LHCN-M2 (cell line): ENCODE measurements around the gene ELMO1. TPM values are rescaled to one million over a fixed set of nuclear protein-coding genes. Genes with fewer than 3 reads are reported as not detected.

Source experiments
- DNase-seq: peaks from one replicate; pipeline ENCODE4 v3.0.0-alpha.2; 2012; ENCODE audit warnings: low read depth
- total RNA-seq: library from RNA; depleted of rRNA; stranded (reverse); fragments of >200 nt; gene quantifications from 2 replicates; pipeline ENCODE4 v1.2.3, GENCODE V29; 2014

Gene ELMO1
- total RNA-seq, 1 experiment from 2014 or later, result not detected

GRCh38 chr7:36884351-36884750 is 564.3 kb downstream of the ELMO1 start:
- no peak for DNase-seq

DNA sequence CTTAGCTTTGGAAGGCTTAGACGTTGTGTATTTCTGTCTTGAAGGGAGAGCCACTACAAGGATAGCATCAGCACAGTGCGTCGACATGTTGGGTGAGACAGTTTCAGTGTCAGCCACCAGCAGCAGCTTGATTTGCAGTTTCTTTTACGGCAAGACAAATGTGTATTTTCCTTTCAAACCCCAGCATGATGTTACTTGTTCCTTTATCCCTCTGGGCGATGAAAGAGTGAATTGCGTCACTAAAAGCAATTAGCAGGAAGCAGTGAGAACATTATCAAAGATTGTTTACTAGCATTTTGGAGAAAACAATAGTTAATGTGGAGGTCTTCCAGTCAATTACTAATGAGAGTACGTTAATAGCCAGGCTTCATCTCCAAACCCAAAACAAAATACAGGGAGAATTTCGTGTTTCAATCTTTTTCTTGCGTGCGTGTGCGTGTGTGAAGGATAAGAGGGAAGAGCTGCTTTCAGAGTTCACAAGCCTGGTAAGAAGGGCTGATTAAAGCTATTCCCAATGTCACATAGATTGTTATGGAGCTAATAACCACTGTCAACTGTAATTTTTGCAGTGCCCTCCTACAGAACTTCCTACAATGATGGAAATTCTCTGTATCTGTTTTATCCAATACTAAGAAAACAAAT is 567.3 kb downstream of the ELMO1 start:
- DNase-seq, result no peak

DNA sequence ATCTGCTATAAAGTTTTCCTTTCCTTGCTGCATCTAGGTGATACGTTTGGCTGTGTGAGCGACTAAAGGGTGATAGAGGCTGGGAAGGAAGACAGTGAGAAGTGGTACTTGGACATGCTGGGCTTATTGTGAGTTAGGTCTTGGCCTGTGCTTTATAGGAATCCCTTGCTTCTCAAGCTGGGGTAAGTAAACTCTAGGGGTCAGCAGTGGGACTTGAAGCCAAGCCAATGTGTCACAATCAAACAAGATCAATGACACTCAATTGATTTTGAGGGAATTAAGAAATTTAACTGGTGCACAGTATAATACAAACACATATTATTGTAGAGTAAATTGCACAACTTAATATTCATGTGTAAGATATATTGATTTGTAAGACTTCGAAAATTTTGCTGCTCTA is 568.6 kb downstream of the ELMO1 start:
- DNase-seq, result no peak

DNA sequence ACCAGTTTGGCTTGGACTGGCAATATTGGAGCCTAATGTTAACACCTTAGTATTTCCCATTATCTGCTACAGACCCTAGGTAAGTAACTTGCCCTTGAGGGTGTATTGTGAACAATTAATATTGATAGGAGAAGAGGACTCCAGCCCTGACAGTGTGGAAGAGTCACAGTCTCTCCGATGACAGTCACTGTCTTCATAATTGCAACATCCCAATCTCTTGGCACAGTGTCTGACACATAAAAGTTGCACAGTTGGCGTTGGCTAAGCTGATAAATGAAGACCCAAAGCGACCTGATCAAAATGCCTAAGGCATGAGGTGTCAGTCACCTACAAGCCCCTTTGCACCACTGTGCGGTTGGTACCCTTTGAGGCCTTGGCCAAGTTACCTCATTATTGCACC is 569.6 kb downstream of the ELMO1 start:
- no peak for DNase-seq

DNA sequence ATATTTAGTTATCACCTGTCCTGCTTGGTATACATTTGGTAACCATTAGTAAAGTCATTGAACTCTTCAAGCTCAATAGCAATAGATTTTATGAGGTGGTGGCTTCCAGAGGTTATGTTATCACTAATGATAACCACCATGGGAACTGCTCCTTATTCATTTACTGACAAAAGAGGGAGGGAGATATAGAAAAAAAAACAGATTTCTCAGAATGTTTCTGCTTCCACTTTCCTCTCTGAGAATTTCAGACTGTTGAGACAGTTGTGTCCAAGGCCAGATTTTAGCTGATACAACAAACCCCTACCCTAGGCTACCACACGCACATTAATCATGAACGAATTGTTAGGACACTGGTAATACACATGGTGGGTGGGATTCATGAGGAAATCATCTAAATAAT is 570.4 kb downstream of the ELMO1 start:
- DNase-seq, result no peak

- no peak for DNase-seq
These were observed 572.9 kb downstream of the ELMO1 start for GRCh38 chr7:36875794-36876193.

- no peak for DNase-seq
These were observed 574.6 kb downstream of the ELMO1 start for GRCh38 chr7:36874041-36874440.

- no peak for DNase-seq
These were observed 576.8 kb downstream of the ELMO1 start for GRCh38 chr7:36871863-36872262.

GRCh38 chr7:36871355-36871738 is 577.3 kb downstream of the ELMO1 start:
- DNase-seq, result no peak

- DNase-seq, result no peak
These were observed 577.9 kb downstream of the ELMO1 start for GRCh38 chr7:36870625-36871354.

DNA sequence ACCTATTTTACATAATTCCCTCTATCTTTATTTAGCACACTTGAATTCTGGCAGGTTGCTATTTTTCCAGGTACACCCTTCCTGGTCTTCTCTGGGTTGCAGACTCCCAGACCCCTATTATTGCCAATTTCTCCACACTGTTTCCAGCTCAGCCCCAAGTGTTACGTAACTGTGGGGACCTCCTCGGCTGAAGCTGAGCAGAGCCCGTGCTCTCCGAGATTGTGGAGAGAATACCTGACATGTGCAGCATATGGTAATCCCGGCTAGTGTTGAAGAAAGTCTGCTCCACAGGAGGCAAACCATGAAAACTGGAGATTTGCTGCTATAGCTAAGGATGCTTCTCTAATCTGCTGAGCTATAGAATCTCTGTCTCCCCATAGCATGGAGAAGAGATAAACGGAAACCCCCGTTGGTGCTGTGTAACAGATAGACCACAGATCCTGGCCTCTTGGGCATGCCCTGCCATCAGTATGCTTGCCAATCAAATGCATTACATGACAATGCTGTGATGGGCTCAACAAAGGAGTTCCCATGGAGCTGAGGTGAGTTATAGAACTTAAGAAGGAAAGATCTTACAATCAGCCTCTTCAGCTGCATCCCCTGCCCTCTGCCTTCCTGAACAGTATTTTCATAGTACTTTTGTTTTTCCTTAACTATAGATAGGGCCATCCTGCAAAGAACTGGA is 579.8 kb downstream of the ELMO1 start:
- no peak for DNase-seq

- no peak for DNase-seq
These were observed 583.6 kb downstream of the ELMO1 start for GRCh38 chr7:36865019-36865418.

DNA sequence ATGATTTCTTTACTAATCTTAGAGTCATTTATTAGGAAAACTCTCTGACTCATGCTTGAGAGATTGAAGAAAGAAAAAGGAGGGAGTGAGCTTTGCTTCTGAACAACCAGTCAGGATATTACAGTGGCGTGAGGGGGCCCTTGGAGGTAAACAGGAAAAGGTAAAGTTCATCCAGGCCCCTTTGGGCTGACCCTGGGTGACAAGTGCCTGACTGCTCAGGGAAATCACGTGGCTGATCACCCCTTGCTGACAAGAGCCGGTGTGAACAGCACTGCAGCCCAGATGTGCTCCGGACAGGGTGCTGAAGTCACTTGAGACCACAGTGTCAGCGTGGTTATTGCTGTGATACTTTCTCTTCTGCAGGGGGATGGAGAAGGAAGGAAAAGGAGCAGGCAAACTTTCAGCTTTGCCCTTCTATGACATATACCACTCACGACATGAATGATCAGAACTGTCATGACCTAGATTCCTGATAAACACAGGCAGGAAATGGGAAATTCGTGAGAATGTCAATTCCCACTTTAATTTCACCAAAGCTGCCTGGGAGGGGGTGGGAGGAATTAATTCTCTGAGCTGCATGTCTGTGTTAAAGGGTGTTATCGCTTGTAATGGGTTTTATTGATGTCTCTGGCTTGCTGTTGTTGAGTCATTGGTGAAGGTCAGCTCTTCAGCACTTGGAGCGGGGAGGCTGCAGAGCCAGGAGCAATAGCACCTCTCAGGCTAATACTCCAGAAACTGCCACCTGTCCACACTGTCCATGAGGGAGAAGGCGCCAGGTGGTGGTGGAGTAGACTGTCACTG is 584.6 kb downstream of the ELMO1 start:
- DNase-seq, result no peak

DNA sequence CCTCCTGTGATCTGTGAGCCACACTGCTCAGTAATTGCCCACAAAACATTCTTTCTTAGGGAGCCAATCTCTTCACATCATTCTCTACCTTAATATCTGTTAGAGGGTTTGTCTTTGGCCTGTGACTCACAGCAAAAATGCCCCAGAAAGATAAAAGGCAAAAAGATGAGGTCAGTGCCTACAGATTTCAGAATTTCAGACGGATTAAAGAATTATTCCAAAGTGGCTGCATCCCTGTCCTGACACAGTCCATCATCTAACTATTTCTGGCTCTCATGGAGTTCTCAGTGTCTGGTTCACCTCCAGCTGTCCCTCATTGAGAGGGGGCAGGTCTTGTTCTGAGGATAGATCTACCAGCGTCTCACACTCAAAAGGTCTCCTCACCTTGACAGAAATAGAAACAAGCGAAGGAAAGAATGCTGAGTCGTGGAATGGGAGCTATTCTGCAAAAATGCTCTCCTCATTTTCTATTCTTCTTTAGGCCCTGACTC is 585.8 kb downstream of the ELMO1 start:
- no peak for DNase-seq

DNA sequence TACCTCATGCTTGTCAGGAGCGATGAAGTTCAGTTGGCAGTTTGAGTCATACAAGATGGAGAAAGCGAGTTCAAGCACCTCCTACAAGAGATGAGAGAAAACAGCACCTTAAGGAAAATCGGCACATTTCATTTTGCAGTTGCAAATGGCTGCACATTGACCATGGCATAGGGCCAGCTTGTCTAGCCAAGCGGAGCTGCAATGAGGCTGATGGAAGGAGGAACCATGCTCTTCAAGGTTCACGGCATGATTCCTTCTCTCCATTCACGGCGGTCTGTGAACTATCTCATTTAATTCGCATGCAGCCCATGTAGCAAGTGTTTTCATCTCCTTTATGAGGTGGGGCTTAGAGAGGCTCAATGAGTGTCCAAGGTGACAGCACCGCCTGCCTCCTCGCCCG is 587.0 kb downstream of the ELMO1 start:
- DNase-seq, result no peak

- DNase-seq, result no peak
These were observed 588.0 kb downstream of the ELMO1 start for GRCh38 chr7:36860681-36861080.

DNA sequence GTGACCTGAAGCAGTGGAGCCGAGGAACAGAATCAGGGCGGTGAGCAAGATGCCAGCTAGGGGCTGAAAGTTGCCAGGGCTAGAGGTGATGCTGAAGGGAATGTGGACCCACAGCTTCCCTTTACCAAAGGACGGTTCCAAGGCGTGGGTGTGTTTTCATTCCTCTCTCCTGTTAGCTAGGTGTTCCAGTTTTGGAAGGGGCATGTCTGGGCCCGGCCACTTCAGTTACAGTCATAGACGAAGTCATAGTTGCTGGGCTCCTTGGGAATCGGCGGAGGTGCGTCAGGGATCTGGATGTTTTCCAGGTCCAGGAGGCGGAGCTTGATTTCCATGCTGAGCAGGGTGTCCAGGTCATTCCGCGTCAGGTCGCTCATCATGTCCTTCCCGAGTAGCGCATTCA is 593.3 kb downstream of the ELMO1 start:
- DNase-seq, result no peak

- DNase-seq, result no peak
These were observed 594.0 kb downstream of the ELMO1 start for GRCh38 chr7:36854652-36855051.

- no peak for DNase-seq
These were observed 595.7 kb downstream of the ELMO1 start for GRCh38 chr7:36852931-36853330.

GRCh38 chr7:36852017-36852416 is 596.6 kb downstream of the ELMO1 start:
- DNase-seq, result no peak

- DNase-seq, result no peak
These were observed 597.3 kb downstream of the ELMO1 start for GRCh38 chr7:36851382-36851781.

DNA sequence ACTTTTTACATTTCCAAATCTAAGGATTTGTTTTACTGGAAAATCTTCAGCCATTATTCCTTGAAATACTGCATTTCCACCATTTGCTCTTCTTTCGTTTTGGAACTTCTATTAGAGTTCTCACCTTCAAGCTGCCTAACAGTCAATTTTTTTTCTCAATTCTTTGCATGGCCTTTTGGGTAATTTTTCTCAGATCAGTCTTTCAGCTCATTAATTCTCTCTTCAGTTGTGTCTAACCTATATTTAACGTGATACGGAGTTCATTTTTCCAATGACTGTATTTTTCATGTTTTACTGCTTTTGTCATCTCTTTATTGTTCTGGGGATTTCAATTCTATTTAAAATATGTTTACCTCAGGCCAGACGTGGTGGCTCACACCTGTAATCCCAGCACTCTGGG is 600.7 kb downstream of the ELMO1 start:
- DNase-seq, result no peak
